VCaP (cell line): ENCODE data around the gene KLHL30.

ENCODE experiments used
- H3K27ac ChIP-seq: fragments of 450-650 bp; 2 replicates; pipeline ENCODE4 v1.5.1; 2017
- CTCF ChIP-seq: fragments of 450-650 bp; conservative IDR thresholded peaks from 2 replicates; pipeline ENCODE4 v1.5.1; 2017; ENCODE audit warnings: mild to moderate bottlenecking, moderate library complexity

Gene KLHL30

GRCh38 chr2:238140040-238140439 lies 1.6 kb downstream of the KLHL30 start:
- no peak overlapping the region for H3K27ac ChIP-seq
- TF ChIP-seq CTCF = no peak

- H3K27ac ChIP-seq = peak overlapping the region; percentile 34; the same call in 1 of the 2 replicates
- TF ChIP-seq CTCF = no peak
Measured at GRCh38 chr2:238140721-238141540, 2.5 kb downstream of the KLHL30 start.

GRCh38 chr2:238141541-238142318 lies 3.3 kb downstream of the KLHL30 start:
- TF ChIP-seq CTCF = no peak
- peak overlapping the region; percentile 34; the same call in 1 of the 2 replicates for H3K27ac ChIP-seq

GRCh38 chr2:238142382-238143205 lies 4.1 kb downstream of the KLHL30 start:
- TF ChIP-seq CTCF = no peak
- peak overlapping the region; percentile 34; the same call in 1 of the 2 replicates for H3K27ac ChIP-seq

- no peak overlapping the region for H3K27ac ChIP-seq
- no peak for TF ChIP-seq CTCF
Measured at GRCh38 chr2:238143239-238143951, 4.9 kb downstream of the KLHL30 start.

- no peak overlapping the region for H3K27ac ChIP-seq
- no peak for TF ChIP-seq CTCF
Measured at GRCh38 chr2:238144262-238144661, 5.8 kb downstream of the KLHL30 start.
